Activated CD8-positive, alpha-beta memory T cell treated with anti-CD3 and anti-CD28 coated beads, Interleukin-2, amount 50 U/mL, for 1 hour (primary cell): ENCODE measurements around the gene AIFM3.

Experiments
- DNase-seq: peaks from one replicate; pipeline ENCODE4 v3.0.0-alpha.2; 2020; ENCODE audit errors: extremely low read depth

The AIFM3 gene

DNA sequence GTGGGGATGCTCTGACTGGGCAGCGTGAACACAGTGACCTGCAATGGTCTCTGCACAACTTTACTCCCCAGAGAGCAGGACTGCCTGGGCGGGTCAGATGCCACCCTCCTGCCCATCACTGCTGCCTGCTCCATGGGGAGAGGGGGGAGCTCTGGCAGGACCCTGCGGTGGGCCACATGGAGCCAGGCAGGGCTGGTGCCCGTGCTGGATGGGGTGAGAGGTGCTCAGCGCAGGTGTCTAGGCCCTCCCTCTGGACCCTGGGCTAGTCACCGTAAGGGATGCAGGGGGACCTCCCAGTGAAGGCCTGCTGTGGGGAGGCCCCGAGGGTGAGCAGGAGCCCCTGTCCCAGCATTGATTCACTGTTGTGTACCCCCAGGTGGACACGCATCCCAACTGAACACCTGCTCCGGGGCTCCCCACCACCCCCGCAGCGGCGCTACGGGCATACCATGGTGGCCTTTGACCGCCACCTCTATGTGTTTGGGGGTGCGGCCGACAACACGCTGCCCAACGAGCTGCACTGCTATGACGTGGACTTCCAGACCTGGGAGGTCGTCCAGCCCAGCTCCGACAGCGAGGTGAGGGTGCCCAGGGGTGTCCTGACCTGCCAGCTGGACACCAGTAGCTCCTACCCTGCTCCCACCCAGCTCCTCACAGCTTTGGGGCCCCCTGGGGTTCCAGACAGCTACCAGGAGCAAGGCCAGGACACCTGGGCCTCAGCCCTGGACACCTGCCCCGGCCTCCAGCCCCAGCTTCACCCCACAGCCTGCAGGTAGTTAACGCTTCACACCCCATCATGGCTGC, 24.4 kb downstream of the AIFM3 start:
- no peak for DNase-seq

DNA sequence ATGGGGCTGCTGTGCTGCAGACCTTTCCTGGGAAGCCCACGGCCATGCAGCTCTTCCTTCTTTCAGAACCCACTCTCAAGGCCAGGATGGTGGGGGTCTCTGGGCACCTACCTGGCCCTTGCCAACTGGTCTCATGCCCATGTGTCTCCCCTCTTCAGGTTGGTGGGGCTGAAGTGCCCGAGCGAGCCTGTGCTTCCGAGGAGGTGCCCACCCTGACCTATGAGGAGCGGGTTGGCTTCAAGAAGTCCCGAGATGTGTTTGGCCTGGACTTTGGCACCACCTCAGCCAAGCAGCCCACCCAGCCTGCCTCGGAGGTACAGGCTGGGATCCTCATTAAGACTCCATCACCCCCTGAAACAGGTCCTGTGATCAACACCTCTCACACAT, 25.0 kb downstream of the AIFM3 start:
- no peak for DNase-seq

DNA sequence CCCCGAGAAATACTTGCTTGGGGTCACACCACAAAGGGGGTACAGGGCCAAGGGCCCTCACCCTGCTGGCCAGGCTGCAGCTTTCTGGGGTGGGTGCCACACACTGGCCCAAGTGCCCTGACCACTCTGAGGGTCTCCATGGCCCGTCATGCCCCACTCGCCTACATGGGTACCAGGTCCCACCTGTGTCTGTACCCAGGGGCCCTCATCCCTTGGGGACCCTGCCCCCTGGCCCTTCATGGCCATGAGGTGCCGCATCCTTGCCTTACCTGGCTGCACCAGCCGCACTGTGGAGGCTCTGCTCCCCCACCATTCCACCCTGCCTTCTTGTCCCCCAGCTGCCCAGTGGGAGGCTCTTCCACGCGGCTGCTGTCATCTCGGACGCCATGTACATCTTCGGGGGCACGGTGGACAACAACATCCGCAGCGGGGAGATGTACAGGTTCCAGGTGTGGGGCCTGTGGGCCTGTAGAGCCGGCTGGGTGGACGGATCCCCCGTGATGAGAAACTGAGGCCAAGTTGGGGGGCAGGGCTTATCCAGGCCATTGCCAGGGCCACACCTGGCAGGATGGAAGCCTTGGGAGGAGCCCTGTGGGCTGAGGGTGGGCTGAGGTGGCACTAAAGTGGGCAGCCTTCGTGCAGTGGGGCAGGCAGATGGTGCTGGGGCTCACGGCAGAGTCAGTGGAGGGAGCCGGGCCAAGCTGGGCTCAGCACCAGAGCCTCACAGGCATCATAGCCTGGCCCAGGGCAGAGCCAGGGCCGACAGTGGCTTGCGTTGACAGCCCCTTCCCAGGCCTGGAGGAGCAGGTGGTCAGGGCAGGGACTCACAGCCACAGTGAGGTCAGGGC, 25.6 kb downstream of the AIFM3 start:
- no peak for DNase-seq

DNA sequence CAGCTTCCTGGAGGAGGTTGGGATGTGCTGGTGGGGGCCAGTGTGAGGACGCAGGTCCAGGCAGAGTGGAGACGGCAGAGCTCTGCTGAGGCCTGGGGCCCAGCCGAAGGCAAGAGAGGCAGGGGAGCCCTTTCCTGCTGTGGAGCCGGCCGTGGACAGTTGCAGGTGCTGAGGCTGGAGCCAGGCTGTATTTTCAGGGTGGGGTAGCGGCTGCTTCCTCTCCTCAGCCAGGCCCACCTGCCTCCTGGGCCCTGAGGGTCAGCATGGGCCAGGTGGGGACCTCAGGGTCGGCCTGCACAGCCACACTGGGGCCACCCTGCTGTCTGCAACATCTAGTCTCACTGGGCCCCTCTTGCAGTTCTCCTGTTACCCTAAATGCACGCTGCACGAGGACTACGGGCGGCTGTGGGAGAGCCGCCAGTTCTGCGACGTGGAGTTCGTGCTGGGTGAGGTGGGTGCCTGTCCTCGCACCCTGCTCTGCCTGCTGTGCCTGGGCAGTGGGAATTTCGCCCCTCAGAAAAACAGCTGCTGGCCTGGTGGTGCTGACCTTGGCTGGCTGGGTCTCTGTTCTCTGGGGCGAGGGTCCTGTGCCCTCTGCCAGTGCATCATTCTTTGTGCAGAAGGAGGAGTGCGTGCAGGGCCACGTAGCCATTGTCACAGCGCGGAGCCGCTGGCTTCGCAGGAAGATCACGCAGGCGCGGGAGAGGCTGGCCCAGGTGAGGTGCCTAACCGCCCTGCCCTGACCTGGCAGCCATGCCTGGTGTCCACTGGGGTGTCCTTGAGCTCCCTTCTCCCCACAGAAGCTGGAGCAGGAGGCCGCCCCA, 26.5 kb downstream of the AIFM3 start:
- no peak for DNase-seq

DNA sequence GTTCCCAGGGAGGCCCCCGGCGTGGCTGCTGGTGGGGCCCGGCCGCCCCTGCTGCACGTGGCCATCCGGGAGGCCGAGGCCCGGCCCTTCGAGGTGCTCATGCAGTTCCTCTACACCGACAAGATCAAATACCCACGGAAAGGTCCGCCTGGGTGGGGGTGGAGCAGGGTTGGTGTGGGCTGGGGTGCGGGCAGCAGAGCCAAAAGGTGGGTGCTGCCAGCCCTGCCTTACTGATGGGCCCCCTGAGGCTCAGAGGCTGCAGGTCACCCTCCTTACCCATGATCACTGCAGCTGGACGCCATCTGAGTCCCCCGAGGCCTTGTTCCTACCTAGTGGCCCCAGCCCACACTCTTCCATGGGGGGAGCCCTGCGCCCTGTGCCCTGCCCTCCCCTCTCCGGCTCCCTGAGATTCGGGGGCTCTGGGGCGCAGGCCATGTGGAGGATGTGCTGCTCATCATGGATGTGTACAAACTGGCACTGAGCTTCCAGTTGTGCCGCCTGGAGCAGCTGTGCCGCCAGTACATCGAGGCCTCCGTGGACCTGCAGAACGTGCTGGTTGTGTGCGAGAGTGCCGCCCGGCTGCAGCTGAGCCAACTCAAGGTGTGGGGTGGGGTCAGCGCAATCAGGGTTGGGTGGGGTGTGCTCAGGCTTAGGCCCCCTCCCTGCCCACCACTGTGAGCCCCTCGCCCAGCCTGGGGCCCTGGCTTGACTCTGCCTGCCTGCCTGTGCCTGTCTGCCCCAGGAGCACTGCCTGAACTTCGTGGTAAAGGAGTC, 27.3 kb downstream of the AIFM3 start:
- DNase-seq, result no peak

DNA sequence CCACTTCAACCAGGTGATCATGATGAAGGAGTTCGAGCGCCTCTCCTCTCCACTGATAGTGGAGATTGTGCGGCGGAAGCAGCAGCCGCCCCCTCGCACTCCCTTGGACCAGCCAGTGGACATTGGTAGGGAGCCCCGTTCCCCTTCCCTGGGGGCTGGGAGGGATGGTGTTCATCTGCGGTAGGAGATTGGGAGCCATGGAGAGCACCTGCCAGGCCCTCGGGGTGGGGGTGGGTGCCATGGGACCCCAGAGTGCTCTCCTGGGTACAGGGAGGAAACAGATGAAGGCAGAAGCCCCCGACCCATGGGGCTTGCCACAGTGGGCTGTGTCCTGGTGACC, 27.8 kb downstream of the AIFM3 start:
- DNase-seq, result no peak

DNA sequence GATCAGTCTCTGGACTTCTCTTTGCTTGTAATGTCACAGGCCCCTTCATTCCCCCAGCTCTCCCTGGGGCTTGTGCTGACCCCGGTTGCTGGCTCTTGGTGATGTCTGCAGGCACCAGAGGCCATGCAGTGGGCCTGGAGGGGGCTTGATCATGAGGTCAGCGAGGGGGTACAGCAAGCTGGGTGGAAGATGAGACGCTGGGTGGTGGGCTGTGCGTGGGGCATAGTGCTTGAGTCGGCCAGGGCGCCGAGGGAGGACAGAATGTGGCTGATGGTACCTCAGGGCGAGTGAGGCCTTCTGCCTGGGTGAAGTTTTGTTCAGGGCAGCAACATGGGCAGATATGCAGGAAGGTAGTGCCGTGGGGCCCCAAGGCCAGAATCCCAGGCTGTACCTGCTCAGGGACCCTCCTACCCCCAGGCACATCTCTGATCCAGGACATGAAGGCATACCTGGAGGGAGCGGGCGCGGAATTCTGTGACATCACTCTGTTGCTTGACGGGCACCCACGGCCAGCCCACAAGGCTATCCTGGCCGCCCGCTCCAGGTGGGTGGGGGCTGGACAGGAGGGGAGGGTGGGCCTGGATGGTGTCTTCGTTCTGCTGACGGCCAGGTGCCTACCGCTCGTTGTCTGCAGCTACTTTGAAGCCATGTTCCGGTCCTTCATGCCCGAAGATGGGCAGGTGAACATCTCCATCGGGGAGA, 28.4 kb downstream of the AIFM3 start:
- DNase-seq, result no peak

DNA sequence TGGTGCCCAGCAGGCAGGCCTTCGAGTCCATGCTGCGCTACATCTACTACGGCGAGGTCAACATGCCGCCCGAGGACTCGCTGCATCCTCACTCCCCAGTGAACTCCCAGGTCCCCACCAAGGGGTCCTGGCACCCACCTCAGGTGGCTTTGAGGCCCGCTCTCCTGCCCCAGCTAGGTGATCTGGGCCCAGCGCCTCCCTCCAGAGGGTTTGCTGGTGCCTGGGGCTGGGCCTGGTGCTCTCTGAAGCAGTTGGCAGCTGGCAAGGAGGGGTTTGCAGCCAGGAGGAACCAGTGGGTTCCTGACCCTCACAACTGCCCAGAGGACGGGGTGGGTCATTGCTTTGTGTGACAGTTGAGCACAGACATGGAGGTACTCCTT, 29.0 kb downstream of the AIFM3 start:
- no peak for DNase-seq

DNA sequence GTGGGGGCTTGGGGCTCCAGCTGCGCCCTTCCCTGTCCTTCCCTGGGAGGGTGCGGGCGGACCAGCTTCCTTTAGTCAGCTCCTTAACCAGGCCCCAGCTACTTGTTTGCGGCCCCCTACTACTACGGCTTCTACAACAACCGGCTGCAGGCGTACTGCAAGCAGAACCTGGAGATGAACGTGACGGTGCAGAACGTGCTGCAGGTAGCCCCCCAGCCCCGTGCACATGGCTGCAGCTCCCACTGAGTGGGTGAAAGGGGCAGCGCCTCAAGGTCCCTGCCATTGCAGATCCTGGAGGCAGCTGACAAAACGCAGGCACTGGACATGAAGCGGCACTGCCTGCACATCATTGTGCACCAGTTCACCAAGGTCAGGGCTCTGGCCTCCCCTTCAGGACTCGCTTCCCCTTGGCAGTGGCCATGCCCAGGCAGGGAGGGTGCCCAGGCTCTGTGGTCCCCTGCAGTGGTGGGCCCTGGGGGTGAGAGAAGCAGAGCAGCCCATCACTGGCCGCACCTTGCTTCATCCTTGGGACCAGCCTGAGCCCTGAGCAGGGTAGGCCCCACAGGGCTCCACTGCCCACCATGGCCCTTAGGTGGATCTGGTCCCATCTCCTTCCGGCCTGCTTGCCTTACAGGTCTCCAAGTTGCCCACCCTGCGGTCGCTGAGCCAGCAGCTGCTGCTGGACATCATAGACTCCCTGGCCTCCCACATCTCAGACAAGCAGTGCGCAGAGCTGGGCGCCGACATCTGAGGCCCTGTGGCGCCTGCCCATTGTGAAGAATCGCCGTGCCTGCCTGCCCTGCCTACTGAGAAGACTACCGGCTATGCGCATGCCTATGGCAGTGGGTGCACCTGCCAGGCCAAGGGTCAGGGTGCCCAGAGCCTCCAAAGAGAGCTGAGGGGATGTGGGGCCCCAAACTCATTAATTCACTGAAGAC, 29.8 kb downstream of the AIFM3 start:
- DNase-seq, result no peak

DNA sequence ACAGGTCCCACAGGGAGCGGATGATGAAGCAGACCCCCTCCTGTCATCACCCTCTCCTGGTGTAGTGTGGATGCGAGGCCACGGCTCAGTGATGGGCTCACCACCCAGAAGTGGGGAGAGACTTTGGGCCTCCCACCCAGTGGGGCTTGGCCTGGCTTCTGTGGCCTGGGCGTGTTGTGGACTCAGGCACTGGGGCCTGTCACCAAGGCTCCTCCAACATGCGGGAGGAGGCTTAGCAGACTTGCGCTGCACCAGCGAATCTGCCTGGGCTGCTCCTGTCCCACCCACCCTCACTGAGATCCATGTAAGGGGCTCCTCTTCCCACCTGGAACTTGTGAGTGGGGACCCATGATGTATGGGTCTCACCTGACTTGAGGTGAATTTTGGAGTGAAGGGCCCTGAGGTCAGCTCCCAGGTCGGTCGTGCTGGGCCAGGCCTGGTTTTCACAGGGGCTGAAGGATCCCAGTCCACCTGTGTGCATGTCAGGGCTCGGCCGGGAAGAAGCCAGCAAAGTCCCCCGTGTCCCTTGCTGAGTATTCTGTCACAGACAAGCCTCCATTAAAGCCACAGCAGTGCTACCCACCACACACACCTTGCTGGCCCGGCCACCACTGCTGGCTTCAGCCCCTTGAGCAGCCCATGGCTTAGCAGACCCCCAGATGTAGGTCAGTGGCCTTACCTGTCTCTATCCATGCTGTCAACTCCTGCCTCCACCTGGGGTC, 30.6 kb downstream of the AIFM3 start:
- no peak for DNase-seq

DNA sequence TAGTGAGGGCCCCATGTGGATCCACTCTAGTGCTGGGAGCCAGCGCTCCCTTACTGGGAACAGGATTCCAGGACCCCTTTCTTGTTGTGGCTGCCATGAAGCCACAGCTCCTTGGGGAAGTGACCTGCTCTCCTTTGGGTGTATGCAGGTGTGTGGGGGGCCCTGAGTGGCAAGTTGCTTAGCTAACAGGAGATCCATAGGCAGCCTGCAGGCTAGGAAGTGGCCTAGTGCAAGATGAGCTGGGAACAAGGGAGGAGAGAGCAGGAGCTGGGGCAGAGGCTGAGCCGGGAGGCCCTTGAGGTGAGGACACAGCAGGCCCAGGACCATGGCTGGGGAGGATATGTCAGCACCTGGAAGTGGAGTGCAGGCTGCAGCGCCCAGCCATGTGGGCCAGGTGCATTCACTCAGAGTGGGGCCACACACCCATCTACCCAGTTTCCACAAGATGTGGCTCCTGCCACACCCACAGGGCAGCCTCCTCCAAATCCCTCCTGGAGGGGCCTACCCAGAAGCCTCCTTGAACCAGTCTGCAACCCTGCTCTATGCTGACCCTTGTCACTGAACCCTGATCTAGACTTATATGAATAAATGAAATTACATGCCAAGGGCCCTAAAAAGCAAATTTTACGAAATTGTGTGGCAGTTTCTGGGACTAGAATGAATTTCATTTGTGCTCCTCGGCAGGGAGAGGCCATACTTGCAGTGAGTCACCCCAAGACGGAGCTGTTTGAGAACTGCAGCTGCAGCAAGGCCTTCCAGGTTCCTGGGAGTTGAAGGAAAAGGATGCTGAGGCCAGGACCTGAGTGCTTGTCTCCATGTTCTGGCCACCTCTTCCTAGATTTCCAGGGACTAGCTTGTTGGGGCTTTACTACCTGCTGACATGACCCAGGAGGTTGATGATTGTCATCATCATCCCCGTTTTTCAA, 31.6 kb downstream of the AIFM3 start:
- no peak for DNase-seq

DNA sequence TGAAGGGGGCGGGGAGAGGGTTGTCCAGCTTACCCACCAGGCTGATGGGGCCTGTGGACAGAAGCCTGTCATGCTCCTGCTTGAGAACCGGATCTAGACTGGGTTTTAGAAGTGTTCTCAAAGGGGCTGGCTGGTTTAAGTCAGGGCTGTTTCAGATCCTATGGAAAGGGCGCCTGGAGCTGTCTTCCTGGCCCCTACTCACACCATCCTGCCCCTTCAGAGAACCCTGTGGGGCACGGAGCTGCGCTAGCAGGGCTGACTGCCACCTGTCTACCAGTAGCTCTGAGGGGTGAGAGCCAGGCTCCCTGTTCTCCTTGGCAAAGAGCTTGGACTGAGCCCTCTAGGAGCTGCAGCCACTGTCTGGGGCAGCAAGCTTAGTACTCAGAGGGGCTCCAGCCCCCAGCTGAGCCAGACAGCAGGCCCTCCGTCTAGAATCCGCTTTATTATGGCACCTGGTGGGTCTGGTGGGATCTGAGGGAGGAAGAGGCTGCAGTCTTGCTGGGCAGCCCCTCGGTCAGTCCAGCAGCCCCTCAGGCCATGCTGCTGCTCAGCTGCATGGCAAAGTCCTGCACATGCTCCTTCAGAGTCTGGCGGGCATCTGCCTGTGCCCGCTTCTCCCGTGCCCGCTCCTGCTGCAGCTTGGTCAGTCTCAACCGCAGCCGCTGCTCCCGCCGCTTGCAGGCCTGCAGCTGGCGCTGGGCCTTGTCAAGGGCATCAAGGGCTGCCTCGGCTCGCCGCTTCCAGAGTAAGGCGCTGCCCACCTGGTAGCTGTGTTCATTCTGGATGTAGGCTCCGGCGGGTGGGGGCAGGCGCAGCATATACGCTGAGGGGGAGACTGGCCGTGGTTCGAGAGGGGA, 32.5 kb downstream of the AIFM3 start:
- no peak for DNase-seq

DNA sequence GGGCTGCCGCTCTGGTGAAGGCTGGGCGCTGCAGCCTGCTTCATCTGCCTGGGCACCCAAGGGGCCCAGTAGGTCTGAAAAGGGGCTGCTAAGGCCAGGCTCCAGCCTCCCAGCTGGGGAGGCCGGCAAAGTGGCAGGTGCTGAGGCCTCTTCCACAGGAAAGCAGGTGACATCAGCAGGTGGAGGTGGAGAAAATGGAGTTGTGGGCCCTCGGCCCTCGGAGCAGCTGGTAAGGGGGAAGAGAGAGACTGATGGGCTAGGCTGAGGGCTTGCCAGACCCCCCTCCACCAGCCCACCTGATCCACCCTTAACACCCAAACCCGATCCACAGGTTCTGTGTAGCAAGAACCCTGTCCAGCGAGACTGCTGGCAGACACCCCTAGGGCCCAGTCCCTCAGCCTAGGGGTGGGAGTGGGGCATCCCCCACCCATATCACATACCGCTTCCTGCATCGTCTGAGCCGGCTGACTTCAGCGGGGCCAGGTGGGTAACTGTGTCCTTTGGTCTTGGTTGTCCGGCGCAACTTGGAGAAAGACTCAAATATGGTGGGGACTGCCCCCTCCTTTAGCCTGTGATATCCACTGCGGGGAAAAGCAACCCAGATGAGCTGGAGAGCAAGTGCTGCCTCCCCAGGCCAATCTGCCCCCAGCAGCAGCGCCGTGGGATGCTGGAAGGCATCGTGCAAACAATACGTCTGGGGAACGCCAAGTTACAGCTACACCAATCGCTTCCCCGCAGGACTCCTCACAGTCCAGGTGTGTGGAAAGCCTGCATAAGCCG, 33.3 kb downstream of the AIFM3 start:
- DNase-seq, result no peak

DNA sequence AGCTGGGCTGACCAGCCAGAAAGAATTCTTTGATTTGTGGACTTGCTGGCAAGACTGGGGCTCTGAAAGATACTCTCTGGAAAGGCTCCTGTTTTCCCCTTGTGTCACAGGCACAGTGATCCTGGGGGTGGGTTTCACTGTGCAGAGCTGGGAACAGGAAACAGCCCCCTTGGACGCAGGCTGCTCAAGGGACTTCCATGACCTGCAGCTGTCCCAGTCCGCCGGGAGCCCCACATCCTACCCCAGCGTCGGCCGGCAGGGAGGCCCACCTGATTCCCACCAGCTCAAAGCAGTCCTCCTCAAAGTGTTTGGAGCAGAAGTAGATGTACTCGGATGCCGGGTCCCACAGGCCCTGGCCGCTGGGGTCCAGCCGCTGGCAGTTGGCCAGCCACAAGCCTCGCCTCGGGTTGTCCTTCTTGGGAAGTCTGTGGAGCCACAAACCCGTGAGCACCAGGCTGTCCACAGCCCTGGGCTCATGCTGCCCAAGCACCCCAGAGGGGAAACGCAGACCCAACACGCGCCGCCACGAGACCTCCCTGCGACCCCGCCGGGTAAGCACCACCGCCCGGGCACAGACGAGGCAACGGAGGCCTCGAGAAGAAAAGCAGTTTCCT, 34.0 kb downstream of the AIFM3 start:
- no peak for DNase-seq

DNA sequence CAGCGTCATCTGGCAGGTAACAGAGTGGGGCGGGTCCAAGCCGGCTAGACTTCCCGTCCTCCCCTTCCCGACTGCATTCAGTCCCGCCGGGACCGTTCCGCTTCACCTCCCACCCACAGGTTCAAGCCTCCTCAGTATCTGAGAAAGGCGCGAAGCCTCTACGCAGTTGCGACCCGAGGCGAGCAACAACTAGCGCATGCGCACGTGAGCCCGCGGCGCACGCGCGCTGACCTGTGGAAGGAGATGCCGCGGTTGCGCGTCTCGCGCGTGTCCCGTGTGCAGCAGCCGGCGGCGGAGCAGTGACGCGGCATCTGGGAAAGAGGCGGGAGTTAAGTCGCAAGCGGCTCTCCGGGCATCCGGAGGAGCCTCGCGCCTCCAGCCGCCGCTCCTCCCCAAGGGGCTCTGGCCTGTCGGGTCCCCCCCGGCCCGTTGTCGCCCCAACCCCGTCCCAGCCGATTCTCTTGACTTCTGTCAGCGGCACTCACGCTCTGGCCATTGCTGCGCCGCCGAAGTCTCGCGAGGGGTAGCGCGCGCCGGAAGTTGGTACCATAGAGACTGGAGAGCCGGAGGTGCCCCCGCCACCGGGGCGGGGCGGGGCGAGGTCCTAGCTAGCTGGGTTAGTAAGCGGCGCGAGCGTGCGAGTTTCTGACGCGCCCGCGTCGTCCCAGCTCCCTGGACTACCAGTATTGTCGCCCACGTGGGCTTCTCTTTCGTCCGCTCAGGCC, 34.7 kb downstream of the AIFM3 start, which contains the start of gene THAP7:
TSS of gene THAP7 (minus strand) at position 518 of the 725 bp plus-strand sequence. CDS start at position 311, 207 bp downstream.
- peak; percentile 88 for DNase-seq
